Measurements from ENCODE around the gene ABCC8. TPM values are rescaled to one million over a fixed set of nuclear protein-coding genes. Genes with fewer than 3 reads are reported as not detected.

ABCC8 gene
- not detected in 2 replicates for total RNA-seq

DNA sequence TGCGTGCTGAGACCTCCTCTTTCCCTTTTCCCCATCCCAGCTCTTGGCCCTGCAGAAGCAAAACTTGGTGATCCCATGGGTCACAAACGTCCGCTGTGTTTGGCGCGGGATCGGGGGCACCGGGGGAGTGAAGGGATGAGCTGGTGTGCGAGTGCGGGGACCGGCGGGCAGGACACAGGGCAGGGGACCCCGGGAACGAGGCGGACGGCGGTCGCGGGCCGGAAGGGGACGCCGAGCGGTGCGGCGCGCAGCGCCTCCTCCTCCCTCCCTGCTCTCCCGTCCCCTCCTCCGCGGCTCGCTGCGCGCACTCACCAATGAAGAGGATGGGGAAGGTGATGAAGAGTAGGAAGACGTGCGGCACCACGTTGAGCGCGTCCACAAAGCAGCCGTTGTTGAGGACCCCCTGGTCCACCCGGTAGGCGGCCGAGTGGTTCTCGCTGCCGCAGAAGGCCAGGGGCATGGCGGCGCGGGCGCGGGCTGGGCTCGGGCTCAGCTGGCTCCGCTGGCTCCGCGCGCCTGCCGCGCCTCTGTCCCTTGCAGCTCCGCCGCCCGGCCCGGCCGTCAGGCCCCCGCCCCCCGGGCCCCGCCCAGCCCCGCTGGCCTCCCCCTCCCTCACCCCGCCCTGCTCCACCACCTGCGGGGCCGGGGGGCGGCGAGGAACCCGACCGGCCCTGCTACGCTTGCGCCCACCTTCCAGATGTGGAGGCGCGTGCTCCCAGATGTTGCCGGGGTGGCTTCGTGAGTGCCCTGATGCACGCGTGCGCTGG lies at the start of gene ABCC8:
Gene ABCC8, minus strand, starts transcription at position 529 of the 767 bp plus-strand sequence. Its CDS starts 69 bp downstream, at position 460.

DNA sequence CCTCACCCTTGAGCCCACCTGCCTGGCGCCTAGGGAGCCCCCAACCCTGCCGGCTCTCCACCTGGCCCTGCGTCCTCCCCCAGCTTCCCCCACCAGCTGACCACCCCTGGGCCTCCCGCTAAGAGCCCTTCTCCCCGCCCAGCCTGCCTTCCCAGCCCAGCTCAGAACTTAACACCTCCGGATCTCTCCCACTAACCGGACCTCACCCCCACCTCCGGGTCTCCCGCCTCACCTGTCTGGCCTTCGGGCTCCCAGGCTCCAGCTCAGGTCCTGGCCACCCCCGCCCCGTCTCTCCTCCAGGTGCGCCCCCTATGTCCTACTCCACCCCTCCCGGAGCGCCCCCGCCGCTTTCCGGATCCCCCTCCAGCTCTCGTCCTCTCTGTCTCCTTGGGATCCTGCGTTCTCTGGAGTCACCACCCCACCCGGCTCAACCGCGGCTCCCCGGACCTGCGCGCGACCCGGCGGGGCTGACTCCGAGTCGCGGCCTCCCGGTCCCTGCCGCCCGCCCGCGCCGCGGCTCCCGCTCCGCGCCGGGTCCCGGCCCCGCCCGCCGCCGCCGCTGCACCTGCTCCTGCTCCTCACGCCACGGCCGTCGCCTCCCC lies 87.9 kb downstream of the ABCC8 start, which contains the start of gene KCNJ11:
Gene KCNJ11, minus strand, starts transcription at position 51 of the 602 bp plus-strand sequence. CDS start 568 bp downstream, outside the sequence.

GRCh38 chr11:17351510-17352176 lies 125.0 kb downstream of the ABCC8 start, which contains the start of gene NCR3LG1:
Gene NCR3LG1 (plus strand): TSS chr11:17351800. CDS start chr11:17351970, 170 bp downstream.

Other genes with a start within 250 kb of the ABCC8 start
- gene NUCB2, start 200.1 kb downstream of the ABCC8 start, total RNA-seq = 85.2 and 119 TPM in 2 replicates
- 1.3 and 2.2 TPM in 2 replicates for gene NCR3LG1, start 125.0 kb downstream of the ABCC8 start, total RNA-seq
- gene KCNJ11, start 88.2 kb downstream of the ABCC8 start, total RNA-seq = not detected in 2 replicates
- gene USH1C, start 67.6 kb upstream of the ABCC8 start, total RNA-seq = not detected in 2 replicates
- not detected in 2 replicates for gene OTOG, start 70.4 kb upstream of the ABCC8 start, total RNA-seq
- gene MYOD1, start 242.7 kb upstream of the ABCC8 start, total RNA-seq = not detected in 2 replicates

Measured in bronchial smooth muscle cell (primary cell).